ENCODE data around the gene MRPL28. TPM values are rescaled to one million over a fixed set of nuclear protein-coding genes. Genes with fewer than 3 reads are reported as not detected.

MRPL28 gene
- total and polyA plus RNA-seq, 2 donors (not counting 3 experiments of a cell fraction or from before 2014, with no cell fraction given): 104 to 180 TPM

GRCh38 chr16:324451-325334, 45.6 kb downstream of the MRPL28 start:
- CTCF ChIA-PET: no interaction called here
- H3K4me3 ChIP-seq (replicated peaks in 1 of 3; ENCODE audit: insufficient read depth in 1 of 3, low read depth in 1 of 3, low read length in 3 of 3): no peak overlapping the region
- POLR2A ChIA-PET: no interaction called here
- no peaks in the 10 kb centered on the region for H3K27me3 ChIP-seq (ENCODE audit: control insufficient read depth in 2 of 2, insufficient read depth in 2 of 2, low read length in 2 of 2)
- H3K4me2 ChIP-seq (ENCODE audit: insufficient read depth, low read length): no peak overlapping the region
- no peak for FAIRE-seq
- H4K20me1 ChIP-seq (replicated peaks; ENCODE audit: control insufficient read depth, extremely low read depth, insufficient read depth, low read length): no peaks in the 10 kb centered on the region
- H3K36me3 ChIP-seq (ENCODE audit: control insufficient read depth in 2 of 2, extremely low read depth in 1 of 2, insufficient read depth in 2 of 2, low read length in 2 of 2): peaks cover 0 to 2% of the 10 kb centered on the region in 2 experiments
- no peak for DNase-seq (ENCODE audit: low read depth, low spot score)
- intact Hi-C loops (cut with micrococcal nuclease) (no loop called here), dilution Hi-C loops (cut with MboI; ENCODE audit: extremely low pct_ligation_motif_present, low sequenced_read_pairs) (no loop called here)
- TF ChIP-seq JUN (IDR thresholded peaks at IDR 0.05; ENCODE audit: borderline replicate concordance, insufficient read depth, insufficient read length, low read depth) (no peak), FOS (IDR thresholded peaks at IDR 0.05; ENCODE audit: borderline replicate concordance, insufficient read depth, low read length) (no peak), POLR2A (IDR thresholded peaks at IDR 0.05; ENCODE audit: low read depth, low read length) (no peak), GATA2 (IDR thresholded peaks at IDR 0.05; ENCODE audit: insufficient read depth, insufficient read length, low read depth, low read length) (no peak), MYC (IDR thresholded peaks at IDR 0.05; ENCODE audit: low read depth, low read length) (no peak), POLR2AphosphoS5 (IDR thresholded peaks at IDR 0.05; ENCODE audit: insufficient read depth, low read depth, low read length) (no peak), EZH2 (IDR thresholded peaks at IDR 0.05; ENCODE audit: borderline replicate concordance, low read depth, low read length, severe bottlenecking) (no peak)
- TF ChIP-seq, protein P1, sequence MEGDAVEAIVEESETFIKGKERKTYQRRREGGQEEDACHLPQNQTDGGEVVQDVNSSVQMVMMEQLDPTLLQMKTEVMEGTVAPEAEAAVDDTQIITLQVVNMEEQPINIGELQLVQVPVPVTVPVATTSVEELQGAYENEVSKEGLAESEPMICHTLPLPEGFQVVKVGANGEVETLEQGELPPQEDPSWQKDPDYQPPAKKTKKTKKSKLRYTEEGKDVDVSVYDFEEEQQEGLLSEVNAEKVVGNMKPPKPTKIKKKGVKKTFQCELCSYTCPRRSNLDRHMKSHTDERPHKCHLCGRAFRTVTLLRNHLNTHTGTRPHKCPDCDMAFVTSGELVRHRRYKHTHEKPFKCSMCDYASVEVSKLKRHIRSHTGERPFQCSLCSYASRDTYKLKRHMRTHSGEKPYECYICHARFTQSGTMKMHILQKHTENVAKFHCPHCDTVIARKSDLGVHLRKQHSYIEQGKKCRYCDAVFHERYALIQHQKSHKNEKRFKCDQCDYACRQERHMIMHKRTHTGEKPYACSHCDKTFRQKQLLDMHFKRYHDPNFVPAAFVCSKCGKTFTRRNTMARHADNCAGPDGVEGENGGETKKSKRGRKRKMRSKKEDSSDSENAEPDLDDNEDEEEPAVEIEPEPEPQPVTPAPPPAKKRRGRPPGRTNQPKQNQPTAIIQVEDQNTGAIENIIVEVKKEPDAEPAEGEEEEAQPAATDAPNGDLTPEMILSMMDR (IDR thresholded peaks at IDR 0.05; ENCODE audit: extremely low read depth in 1 of 2, insufficient read depth in 1 of 2, low read depth in 1 of 2, low read length in 2 of 2): no peak
- TF ChIP-seq, protein P2, sequence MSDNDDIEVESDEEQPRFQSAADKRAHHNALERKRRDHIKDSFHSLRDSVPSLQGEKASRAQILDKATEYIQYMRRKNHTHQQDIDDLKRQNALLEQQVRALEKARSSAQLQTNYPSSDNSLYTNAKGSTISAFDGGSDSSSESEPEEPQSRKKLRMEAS (IDR thresholded peaks at IDR 0.05; ENCODE audit: insufficient read depth, insufficient read length): no peak
- H3K9me1 ChIP-seq (replicated peaks; ENCODE audit: control insufficient read depth, extremely low read depth, insufficient read depth, low read length): no peaks in the 10 kb centered on the region
- H3K27ac ChIP-seq (ENCODE audit: insufficient read depth, low read depth, low read length): no peak overlapping the region
- peaks cover 16% of the 10 kb centered on the region for H3K4me1 ChIP-seq (ENCODE audit: control insufficient read depth, extremely low read depth, insufficient read depth, low read length)
- no TSS peak for BruUV-seq (replicated peaks)
- H3K9me3 ChIP-seq (replicated peaks; ENCODE audit: control insufficient read depth, insufficient read depth, low read length): no peaks in the 10 kb centered on the region
- H3K79me2 ChIP-seq (ENCODE audit: control insufficient read depth, insufficient read depth, low read length): peaks cover 57% of the 10 kb centered on the region
- no peak overlapping the region for H2AFZ ChIP-seq (ENCODE audit: low read depth, low read length)
- H3K9ac ChIP-seq (replicated peaks; ENCODE audit: extremely low read depth, insufficient read depth, low read length): no peak overlapping the region

Data from endothelial cell of umbilical vein (primary cell).